ENCODE results near the gene BCOR.

BCOR gene

DNA sequence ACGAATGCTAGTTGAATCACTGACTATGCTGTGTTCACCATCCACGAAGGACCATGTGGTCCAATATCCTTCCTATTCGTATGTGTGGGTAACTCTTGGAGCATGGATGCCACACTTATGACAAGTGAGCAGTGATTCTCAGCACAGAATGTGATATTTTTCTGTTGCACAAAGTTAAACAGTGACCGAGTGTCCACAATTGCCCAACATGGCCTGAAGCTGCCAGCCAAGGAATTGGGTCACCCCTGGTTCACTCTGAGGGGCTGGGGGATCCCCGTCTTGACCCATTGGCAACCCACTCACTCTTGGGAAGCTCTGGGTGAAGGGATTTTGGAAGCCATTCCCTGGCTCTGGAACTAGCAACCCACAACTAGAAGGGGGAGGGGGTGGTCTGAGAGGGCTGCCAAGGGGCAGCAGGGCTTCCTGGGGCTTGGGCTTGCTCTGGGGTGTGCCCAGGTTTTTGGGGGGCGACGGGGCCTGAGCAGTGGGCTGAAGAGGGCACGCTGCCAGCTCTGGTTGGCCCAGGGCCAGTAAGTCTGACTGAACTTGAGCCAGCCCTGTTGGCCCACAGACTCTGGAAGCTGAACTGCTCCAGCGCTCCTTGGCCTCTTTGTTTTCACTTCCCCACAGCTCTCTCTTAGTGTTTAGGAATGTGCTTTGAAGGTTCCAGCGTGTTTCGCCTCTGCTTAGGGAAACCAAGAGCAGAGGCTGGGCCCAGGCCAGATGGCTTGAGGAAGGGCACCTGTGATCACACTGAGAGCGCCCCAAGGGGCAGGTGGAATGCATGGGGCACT lies 43.1 kb upstream of the BCOR start:
- H3K9ac ChIP-seq (ENCODE audit: low read length): no peak overlapping the region
- H3K27ac ChIP-seq (ENCODE audit: low read depth, low read length): no peak overlapping the region
- H3F3A ChIP-seq (ENCODE audit: insufficient read depth): no peaks in the 10 kb centered on the region
- no peak overlapping the region for H3K4me3 ChIP-seq (ENCODE audit: insufficient read depth, low read length, poor library complexity, severe bottlenecking)
- H3K36me3 ChIP-seq (ENCODE audit: low read length): no peaks in the 10 kb centered on the region
- H3K27me3 ChIP-seq (ENCODE audit: low read length): no peaks in the 10 kb centered on the region
- no peaks in the 10 kb centered on the region for H3K79me2 ChIP-seq (ENCODE audit: insufficient read depth, low read length)
- H3K4me2 ChIP-seq (ENCODE audit: low read depth, low read length, poor library complexity, severe bottlenecking): no peak overlapping the region
- TF ChIP-seq, protein P1, sequence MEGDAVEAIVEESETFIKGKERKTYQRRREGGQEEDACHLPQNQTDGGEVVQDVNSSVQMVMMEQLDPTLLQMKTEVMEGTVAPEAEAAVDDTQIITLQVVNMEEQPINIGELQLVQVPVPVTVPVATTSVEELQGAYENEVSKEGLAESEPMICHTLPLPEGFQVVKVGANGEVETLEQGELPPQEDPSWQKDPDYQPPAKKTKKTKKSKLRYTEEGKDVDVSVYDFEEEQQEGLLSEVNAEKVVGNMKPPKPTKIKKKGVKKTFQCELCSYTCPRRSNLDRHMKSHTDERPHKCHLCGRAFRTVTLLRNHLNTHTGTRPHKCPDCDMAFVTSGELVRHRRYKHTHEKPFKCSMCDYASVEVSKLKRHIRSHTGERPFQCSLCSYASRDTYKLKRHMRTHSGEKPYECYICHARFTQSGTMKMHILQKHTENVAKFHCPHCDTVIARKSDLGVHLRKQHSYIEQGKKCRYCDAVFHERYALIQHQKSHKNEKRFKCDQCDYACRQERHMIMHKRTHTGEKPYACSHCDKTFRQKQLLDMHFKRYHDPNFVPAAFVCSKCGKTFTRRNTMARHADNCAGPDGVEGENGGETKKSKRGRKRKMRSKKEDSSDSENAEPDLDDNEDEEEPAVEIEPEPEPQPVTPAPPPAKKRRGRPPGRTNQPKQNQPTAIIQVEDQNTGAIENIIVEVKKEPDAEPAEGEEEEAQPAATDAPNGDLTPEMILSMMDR (IDR thresholded peaks at IDR 0.05; ENCODE audit: insufficient read depth, low read length, poor library complexity, severe bottlenecking): no peak
- no peak for TF ChIP-seq EZH2phosphoT487 (conservative IDR thresholded peaks at IDR 0.05; ENCODE audit: low read length)
- no peak overlapping the region for H2AFZ ChIP-seq (ENCODE audit: low read depth, low read length, severe bottlenecking)
- H3K9me3 ChIP-seq (ENCODE audit: insufficient read depth, low read length): no peaks in the 10 kb centered on the region
- H4K20me1 ChIP-seq (ENCODE audit: low read depth, low read length): no peaks in the 10 kb centered on the region
- no peaks in the 10 kb centered on the region for H3K9me2 ChIP-seq (replicated peaks; ENCODE audit: insufficient read depth, low read length)

DNA sequence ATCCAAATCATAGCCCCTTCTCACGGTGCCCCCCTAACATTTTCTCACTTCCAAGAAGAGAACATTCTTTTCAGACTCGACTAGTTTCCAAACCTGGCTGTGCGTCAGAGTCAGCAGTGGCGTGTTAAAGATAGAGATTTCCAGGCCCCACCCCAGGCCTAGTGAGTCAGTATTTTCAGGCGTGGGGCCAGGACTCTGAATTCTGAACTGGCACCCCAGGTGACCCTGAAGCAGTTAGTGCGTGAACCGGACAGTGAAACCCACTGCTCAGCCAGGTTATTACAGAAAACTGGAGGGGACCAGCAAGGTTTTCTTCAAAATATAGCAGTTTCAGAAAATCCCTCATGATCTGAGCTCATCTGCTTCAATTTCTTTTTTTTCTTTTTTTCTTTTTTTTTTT lies 35.0 kb upstream of the BCOR start:
- Histone ChIP-seq H3K27ac (ENCODE audit: low read depth, low read length) (no peak overlapping the region), H3F3A (ENCODE audit: insufficient read depth) (no peaks in the 10 kb centered on the region), H3K36me3 (ENCODE audit: low read length) (no peaks in the 10 kb centered on the region), H3K4me2 (ENCODE audit: low read depth, low read length, poor library complexity, severe bottlenecking) (no peak overlapping the region), H3K9me3 (ENCODE audit: insufficient read depth, low read length) (no peaks in the 10 kb centered on the region), H3K27me3 (ENCODE audit: low read length) (no peaks in the 10 kb centered on the region), H3K9me2 (replicated peaks; ENCODE audit: insufficient read depth, low read length) (no peaks in the 10 kb centered on the region), H4K20me1 (ENCODE audit: low read depth, low read length) (no peaks in the 10 kb centered on the region), H2AFZ (ENCODE audit: low read depth, low read length, severe bottlenecking) (no peak overlapping the region), H3K79me2 (ENCODE audit: insufficient read depth, low read length) (no peaks in the 10 kb centered on the region), H3K4me3 (ENCODE audit: insufficient read depth, low read length, poor library complexity, severe bottlenecking) (no peak overlapping the region), H3K9ac (ENCODE audit: low read length) (no peak overlapping the region)
- no peak for TF ChIP-seq EZH2phosphoT487 (conservative IDR thresholded peaks at IDR 0.05; ENCODE audit: low read length)
- TF ChIP-seq, protein P1 (IDR thresholded peaks at IDR 0.05; ENCODE audit: insufficient read depth, low read length, poor library complexity, severe bottlenecking): no peak

DNA sequence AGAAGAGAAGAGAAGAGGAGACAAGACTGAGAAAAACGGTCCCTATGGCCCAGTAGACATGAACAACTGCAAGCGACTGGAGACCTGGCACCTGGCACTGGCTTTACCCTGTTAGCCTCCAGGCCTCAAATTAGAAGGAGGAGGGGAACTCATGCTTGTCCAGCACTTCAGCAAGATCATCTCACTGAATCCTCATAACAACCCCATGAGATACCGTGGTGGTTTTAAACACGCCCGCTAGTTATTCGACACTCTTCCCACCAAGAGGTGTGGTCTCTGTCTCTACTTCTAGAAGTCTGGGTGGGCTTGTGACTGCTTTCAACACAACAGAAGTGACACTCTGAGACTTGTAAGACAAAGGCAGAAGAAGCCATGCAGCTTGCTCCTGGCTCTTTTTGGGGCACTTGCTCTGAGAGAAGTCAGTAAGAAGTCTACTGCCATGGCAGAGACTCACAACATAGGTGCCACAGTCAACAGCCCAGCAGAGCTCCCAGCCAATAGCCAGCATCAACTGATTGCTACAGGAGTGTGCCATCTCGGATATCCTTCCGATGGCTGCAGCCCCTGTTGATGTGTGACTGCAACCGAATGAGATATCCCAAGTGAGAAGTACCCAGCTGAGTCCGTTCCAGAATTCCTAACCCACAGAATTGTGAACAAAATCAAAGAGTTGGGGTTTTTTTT lies 34.0 kb upstream of the BCOR start:
- H3K4me2 ChIP-seq (ENCODE audit: low read depth, low read length, poor library complexity, severe bottlenecking): no peak overlapping the region
- TF ChIP-seq, protein P1 (IDR thresholded peaks at IDR 0.05; ENCODE audit: insufficient read depth, low read length, poor library complexity, severe bottlenecking): no peak
- TF ChIP-seq EZH2phosphoT487 (conservative IDR thresholded peaks at IDR 0.05; ENCODE audit: low read length): no peak

More for the DNA sequence above, 34.0 kb upstream of the BCOR start:
- Histone ChIP-seq H2AFZ (ENCODE audit: low read depth, low read length, severe bottlenecking) (no peak overlapping the region), H3K9me3 (ENCODE audit: insufficient read depth, low read length) (no peaks in the 10 kb centered on the region), H4K20me1 (ENCODE audit: low read depth, low read length) (no peaks in the 10 kb centered on the region), H3F3A (ENCODE audit: insufficient read depth) (no peaks in the 10 kb centered on the region), H3K36me3 (ENCODE audit: low read length) (no peaks in the 10 kb centered on the region), H3K9me2 (replicated peaks; ENCODE audit: insufficient read depth, low read length) (no peaks in the 10 kb centered on the region), H3K27me3 (ENCODE audit: low read length) (no peaks in the 10 kb centered on the region), H3K27ac (ENCODE audit: low read depth, low read length) (no peak overlapping the region), H3K4me3 (ENCODE audit: insufficient read depth, low read length, poor library complexity, severe bottlenecking) (no peak overlapping the region), H3K9ac (ENCODE audit: low read length) (no peak overlapping the region), H3K79me2 (ENCODE audit: insufficient read depth, low read length) (no peaks in the 10 kb centered on the region)
